Muscle layer of duodenum (tissue), 2 donors: ENCODE measurements around the gene KAT2A.

ENCODE experiments used
- H3K27ac ChIP-seq: one replicate; pipeline ENCODE4 v1.7.0; 2013; ENCODE audit warnings: mild to moderate bottlenecking, low read length
- H3K27me3 ChIP-seq: one replicate; pipeline ENCODE4 v1.7.0; 2013; ENCODE audit warnings: low read depth, mild to moderate bottlenecking, control low read depth, low read length
- H3K36me3 ChIP-seq, 2 donors: one replicate each; pipeline ENCODE4 v1.7.0; 2013; ENCODE audit warnings: low read length in 2 of 2, control low read depth in 1 of 2, mild to moderate bottlenecking in 1 of 2; ENCODE audit not compliant: insufficient read depth in 2 of 2, control insufficient read depth in 1 of 2
- H3K4me1 ChIP-seq, 2 donors: one replicate each; pipeline ENCODE4 v1.7.0; 2013; ENCODE audit warnings: low read length in 2 of 2, mild to moderate bottlenecking in 2 of 2, control low read depth in 1 of 2, moderate library complexity in 1 of 2; ENCODE audit not compliant: insufficient read depth in 2 of 2, control insufficient read depth in 1 of 2
- H3K4me3 ChIP-seq, 2 donors: one replicate each; pipeline ENCODE4 v1.7.0; 2013; ENCODE audit warnings: low read length in 2 of 2, low read depth in 1 of 2, mild to moderate bottlenecking in 1 of 2
- H3K9me3 ChIP-seq, 2 donors: one replicate each; pipeline ENCODE4 v1.7.0; 2013; ENCODE audit warnings: low read length in 2 of 2, control low read depth in 1 of 2, mild to moderate bottlenecking in 1 of 2; ENCODE audit not compliant: control insufficient read depth in 1 of 2
- donor health status: healthy.

KAT2A gene

DNA sequence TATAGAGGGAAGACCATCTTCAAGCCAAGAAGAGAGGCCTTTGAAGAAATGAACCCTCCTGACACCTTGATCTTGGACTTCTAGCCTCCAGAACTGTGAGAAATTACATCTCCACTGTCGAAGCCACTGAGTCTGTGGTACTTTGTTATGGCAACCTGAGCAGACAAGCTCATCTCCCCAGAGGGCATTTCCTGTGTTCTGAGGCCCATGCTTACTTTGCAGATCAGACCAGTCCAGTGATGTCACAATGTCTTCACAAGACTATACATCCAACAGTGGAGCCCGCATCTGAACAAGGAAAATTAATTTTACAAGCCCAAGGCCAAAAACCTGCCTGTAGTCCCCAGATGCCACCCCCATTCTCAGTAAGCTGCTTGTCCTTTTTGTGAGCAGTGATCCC is 56.0 kb downstream of the KAT2A start:
- Histone ChIP-seq H3K27ac (no peak overlapping the region), H3K27me3 (no peaks in the 10 kb centered on the region), H3K4me3 (no peak overlapping the region), H3K36me3 (no peaks in the 10 kb centered on the region), H3K9me3 (no peaks in the 10 kb centered on the region), H3K4me1 (no peaks in the 10 kb centered on the region)
